A172 (cell line): Measurements from ENCODE around the gene GRIK4. TPM values are rescaled to one million over a fixed set of nuclear protein-coding genes. Genes with fewer than 3 reads are reported as not detected.

Experiments
- DNase-seq: peaks from one replicate; pipeline ENCODE4 v3.0.0-alpha.2; 2015; ENCODE audit warnings: low spot score
- total RNA-seq: library from RNA; depleted of rRNA; stranded (reverse); fragments of >200 nt; shearing (Covaris generic); gene quantifications from 2 replicates; pipeline ENCODE4 v1.2.3, GENCODE V29; 2014

GRIK4 gene
- total RNA-seq, 1 experiment from 2014 or later, result not detected

DNA sequence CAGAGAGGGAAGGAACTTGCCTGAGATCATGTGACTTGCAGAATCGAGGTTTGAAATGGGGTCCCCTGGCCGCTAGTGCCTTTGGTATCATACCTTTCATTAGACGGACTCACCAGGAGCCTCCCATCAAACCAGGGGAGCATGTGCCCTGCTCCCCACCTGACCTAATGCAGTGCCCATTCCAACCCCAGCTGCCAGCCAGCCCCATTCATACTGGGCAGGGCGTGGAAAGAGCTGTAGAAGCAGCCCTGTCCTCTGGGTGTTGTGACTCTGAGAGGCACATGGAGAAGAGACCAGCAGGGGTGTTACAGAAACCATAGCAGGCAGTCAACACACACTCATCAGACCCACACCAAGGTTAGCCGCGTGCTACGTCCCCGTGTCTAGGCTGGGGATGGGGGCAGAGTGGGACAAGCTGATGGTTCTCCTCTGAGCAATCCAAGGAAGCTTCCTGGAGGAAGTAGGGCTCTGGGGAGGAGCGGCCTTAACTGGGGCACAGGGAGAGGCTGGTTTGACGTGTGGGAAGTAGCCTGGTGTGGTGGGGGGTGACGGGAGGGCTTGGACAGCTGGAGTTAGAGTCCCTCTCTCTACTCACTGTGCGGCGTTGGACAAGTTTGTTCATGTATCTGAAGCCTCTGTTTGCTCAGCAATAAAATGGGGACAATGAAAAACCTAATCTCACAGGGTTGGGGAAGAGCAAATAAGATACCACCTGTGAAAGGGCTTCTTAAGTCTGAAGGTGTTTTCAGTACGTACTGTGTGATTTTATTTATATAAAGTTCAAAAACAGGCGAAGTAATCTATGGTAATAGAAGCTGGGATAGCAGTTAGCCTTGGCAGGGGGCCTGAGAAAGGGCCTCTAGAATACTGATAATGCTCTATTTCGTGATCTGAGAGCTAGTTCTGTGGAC is 14.0 kb downstream of the GRIK4 start:
- DNase-seq, result no peak

GRCh38 chr11:120526241-120526640 is 14.7 kb downstream of the GRIK4 start:
- DNase-seq, result no peak

GRCh38 chr11:120527111-120527761 is 15.7 kb downstream of the GRIK4 start:
- peak; percentile 7 for DNase-seq

- DNase-seq, result no peak
These were observed 17.2 kb downstream of the GRIK4 start for GRCh38 chr11:120528749-120529148.

DNA sequence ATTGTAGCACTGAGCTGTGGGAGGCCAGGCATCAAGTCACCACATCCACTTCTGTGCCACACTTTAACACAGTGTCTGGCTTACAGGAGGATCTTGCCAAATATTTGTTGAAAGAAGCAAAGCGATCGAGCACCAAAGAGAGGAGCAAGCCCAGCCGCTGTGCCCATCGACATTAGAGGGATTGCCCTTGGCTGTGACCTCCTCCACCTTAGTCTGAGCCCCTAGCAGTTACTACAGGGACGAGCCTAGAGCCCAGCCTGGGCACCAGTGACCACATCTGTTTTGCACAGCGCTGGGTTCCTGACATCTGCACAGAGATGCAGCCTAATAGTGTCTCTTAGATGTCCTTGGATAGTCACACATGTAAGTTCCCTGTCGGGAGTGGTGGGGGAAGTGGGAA is 17.7 kb downstream of the GRIK4 start:
- DNase-seq, result no peak

GRCh38 chr11:120529911-120530310 is 18.4 kb downstream of the GRIK4 start:
- no peak for DNase-seq

DNA sequence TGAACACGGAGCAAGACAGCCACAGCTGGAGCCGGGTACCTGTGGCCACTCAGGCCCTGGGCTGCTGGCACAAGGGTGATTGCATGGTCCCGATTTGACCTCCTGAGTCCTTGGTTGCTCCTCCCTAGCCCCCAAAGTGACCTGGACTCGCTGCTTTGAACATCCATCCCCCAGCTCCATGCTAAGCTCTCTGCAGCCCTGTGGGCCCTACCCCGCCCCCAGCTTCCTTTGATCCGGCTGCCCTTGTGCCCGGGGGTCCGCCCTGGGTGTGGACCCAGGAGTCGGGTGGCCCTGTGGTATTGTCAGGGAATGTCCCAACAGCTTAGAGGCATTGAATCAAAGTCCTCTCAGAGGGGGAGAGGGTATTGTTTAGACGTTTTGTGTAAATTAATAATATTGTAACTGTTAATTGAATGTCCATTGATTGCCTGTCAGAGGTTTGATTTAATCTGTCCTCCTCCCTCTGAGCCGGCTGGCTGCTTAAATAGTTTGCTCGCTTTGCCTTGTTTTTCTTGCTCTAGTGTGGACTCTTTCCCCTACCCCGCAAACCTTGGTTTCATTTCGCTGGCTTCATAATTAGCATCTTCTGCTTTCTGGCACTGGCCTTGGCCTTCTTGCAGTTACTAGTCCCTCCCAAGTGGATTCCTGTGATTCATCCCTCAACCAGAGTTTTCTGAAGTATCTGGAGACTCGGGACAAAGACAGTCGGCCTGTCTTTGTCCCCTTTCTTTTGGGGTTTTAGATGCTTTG is 20.7 kb downstream of the GRIK4 start:
- peak; percentile 38 for DNase-seq

DNA sequence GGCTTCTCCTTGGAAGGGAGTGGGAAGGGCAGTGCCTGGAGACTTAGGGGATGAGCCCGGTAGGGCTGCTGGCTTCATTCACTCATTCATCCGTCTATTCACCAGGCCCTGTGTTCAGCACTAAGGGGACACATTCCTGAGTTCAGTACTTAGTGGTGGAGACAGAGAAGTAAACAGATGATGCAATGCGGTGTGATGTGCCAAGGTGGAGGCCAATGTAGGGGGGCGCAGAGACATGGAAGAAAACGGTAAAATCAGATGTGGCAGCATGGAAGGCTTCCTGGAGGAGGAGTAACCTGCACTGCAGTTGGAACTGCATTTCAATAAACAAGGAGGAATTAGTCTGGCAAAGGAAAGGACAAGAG is 21.3 kb downstream of the GRIK4 start:
- peak; percentile 6 for DNase-seq

DNA sequence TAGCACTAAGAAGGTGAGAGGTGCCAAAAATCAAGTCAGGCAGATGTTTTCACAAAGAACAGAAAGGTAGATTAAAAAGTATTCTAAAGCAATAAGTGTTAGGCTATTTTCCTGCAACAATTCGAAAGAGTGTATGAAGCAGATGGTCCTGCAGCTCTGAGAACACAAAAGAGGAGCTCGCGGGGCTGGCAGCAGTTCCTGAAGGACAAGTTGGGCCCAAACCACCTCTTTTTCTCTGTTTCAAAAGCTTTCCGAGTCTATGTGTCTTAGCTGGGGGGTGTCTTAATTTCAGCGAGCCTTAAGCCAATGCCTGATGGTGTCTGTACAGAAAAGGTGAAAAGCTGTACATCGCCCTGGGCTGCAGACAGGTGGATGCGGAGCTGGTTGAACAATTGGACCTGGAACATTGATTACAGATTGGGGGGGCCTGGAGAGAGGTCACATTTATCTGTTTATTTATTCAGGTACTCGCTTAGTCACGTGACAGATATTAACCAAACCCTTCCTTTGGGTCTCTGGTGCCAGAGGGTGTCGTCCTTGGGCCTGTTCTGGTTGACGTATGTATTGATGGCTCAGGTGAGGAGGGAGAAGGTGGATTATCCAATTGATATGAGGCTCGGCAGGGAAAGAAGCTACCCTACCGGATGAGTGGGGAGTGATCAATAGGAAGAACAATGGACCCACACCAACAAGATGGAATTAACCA is 24.7 kb downstream of the GRIK4 start:
- no peak for DNase-seq

DNA sequence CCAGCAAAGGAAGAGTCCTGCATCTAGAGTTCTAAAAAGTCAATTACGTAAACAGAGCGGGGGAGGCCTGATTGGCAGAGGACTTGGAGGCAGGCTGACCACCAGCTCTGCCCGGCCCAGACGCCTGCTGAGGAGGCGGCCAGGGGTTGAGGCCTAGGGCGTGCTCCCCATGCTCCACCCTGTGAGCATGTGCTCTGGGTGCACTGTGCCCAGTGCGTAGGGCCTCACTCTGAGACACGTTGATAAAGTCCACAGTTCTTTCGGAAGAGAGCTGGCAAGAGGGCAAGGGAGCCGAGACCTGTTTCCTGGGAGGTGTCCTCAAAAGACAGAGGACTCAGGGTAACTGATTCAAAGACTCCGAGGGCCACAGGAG is 25.2 kb downstream of the GRIK4 start:
- no peak for DNase-seq

DNA sequence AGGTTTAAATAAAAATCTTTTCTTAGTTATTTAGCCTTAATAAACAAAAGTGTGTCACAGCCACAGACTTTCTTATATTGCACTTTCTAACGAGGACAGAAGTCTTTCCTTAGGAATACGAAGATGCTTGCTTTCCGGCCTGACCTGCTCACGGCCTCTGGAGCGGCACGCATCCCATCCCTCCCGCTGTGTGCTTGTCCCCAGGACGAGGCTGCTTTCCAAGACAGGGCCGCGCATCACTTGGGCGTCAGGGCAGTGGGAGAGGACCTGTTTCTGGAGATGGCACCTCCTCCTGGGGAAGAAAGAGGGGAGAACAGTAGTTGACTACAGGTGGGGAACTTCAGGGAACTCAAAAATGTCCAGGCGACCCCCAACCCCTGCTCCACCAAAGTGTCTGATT is 26.4 kb downstream of the GRIK4 start:
- DNase-seq, result no peak

DNA sequence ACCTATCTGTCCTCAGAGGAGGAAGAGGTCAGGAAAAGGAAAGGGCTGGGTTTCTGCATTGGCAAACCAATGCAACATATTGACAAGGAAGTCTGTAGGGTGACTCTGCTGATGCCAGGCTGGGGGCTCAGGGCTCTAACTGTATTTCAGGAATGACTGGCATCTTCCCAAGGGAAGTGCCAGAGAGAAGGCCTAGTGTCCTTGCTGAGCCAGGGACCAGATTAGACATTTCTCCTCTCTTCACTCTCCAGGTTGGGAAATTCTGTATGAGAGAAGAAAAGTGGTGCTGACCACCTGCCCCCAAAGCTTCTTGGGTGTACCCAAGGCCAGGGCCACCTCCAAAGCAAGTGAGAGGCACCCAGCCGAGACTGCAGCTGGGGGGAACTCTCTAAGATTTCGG is 27.2 kb downstream of the GRIK4 start:
- DNase-seq, result no peak

- peak; percentile 78 for DNase-seq
These were observed 28.3 kb downstream of the GRIK4 start for GRCh38 chr11:120539667-120540369.

GRCh38 chr11:120540744-120541465 is 29.4 kb downstream of the GRIK4 start:
- DNase-seq, result no peak

- no peak for DNase-seq
These were observed 32.1 kb downstream of the GRIK4 start for GRCh38 chr11:120543521-120544215.

DNA sequence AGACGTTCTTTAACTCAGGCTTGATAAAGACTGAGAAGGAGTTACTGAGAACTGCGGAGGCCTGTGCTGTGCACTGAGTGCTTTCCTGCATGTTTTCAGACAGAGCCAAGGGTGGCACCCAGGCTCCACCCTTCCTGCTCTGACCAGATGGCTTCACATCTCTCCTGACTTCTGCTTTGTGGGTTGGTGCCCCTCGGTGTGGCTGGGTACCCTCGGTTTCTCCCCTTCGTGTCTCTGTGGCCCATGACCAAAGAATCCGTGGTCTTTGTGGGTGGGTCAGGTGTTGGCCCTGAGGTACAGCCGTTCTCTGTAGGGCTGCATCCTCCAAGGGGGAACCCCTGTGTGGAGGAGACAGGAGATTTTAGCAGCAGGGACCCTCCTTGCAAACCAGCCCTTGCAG is 34.3 kb downstream of the GRIK4 start:
- no peak for DNase-seq

- DNase-seq, result peak; percentile 85
These were observed 35.0 kb downstream of the GRIK4 start for GRCh38 chr11:120546312-120547205.

- DNase-seq, result no peak
These were observed 35.8 kb downstream of the GRIK4 start for GRCh38 chr11:120547316-120547715.
